Glutamatergic neuron (in vitro differentiated cells): ENCODE data around the gene RNF13. TPM values are rescaled to one million over a fixed set of nuclear protein-coding genes. Genes with fewer than 3 reads are reported as not detected.

ENCODE experiments used
- DNase-seq: peaks from one replicate; pipeline ENCODE4 v3.0.0; 2022
- H3K27ac Mint-ChIP-seq: one replicate; pipeline ENCODE4 v1.8.0; 2020; ENCODE audit warnings: mild to moderate bottlenecking, mixed read lengths, inconsistent platforms; ENCODE audit not compliant: unreplicated experiment
- H3K27me3 Mint-ChIP-seq: one replicate; pipeline ENCODE4 v1.8.0; 2020; ENCODE audit warnings: mild to moderate bottlenecking, moderate library complexity, mixed read lengths, inconsistent platforms; ENCODE audit not compliant: unreplicated experiment
- H3K36me3 Mint-ChIP-seq: one replicate; pipeline ENCODE4 v1.8.0; 2020; ENCODE audit warnings: mild to moderate bottlenecking, mixed read lengths, inconsistent platforms; ENCODE audit not compliant: unreplicated experiment
- H3K4me1 Mint-ChIP-seq: one replicate; pipeline ENCODE4 v1.8.0; 2020; ENCODE audit warnings: mild to moderate bottlenecking, low read depth, mixed read lengths, inconsistent platforms; ENCODE audit not compliant: unreplicated experiment
- H3K4me3 Mint-ChIP-seq: one replicate; pipeline ENCODE4 v1.8.0; 2020; ENCODE audit warnings: mild to moderate bottlenecking, mixed read lengths, inconsistent platforms; ENCODE audit not compliant: unreplicated experiment
- H3K9me3 Mint-ChIP-seq: one replicate; pipeline ENCODE4 v1.8.0; 2020; ENCODE audit warnings: mild to moderate bottlenecking, moderate library complexity, mixed read lengths, inconsistent platforms; ENCODE audit not compliant: unreplicated experiment
- CTCF ChIP-seq: fragments of 200-600 bp; sonication (generic); IDR thresholded peaks from one replicate; pipeline ENCODE4 v1.5.0; 2021; ENCODE audit not compliant: partially characterized antibody, unreplicated experiment
- long read RNA-seq: library from polyadenylated mRNA; unstranded; transcript quantifications from one replicate; pipeline ENCODE4 v2.0.0, GENCODE V29; 2020; ENCODE audit not compliant: unreplicated experiment
- total RNA-seq: library from RNA; stranded (reverse); fragmentation: NEBNext Ultra II Directional; extraction: Animal tissue kit (Norgen Biotek cat#: 25700); gene quantifications from one replicate; pipeline ENCODE4 v1.2.1, GENCODE V29; 2021; ENCODE audit not compliant: unreplicated experiment

The RNF13 gene, protein sequence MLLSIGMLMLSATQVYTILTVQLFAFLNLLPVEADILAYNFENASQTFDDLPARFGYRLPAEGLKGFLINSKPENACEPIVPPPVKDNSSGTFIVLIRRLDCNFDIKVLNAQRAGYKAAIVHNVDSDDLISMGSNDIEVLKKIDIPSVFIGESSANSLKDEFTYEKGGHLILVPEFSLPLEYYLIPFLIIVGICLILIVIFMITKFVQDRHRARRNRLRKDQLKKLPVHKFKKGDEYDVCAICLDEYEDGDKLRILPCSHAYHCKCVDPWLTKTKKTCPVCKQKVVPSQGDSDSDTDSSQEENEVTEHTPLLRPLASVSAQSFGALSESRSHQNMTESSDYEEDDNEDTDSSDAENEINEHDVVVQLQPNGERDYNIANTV
- 29.0 TPM for total RNA-seq
- long read RNA-seq, transcript RNF13-203 (10 exons, 2,843 nt) = major isoform, 12 of 16 reads
- long read RNA-seq, partial matches to known transcripts = 1 of 16 reads
- long read RNA-seq, other reads (novel, unspliced or antisense) = 2 of 16 reads

- Mint-ChIP-seq H3K36me3 (no peaks in the 10 kb centered on the region), H3K9me3 (peaks cover 4% of the 10 kb centered on the region), H3K4me1 (peaks cover 16% of the 10 kb centered on the region), H3K27ac (peak within 1 kb of the TSS; percentile 93), H3K27me3 (no peaks in the 10 kb centered on the region), H3K4me3 (peak within 1 kb of the TSS; percentile 98)
- peak; percentile 95 for DNase-seq
- TF ChIP-seq CTCF = no peak
Measured at GRCh38 chr3:149812606-149813366, at the start of gene RNF13. TSS of gene RNF13 (plus strand) at chr3:149813215. CDS start at chr3:149846027, 32,812 bp downstream.

DNA sequence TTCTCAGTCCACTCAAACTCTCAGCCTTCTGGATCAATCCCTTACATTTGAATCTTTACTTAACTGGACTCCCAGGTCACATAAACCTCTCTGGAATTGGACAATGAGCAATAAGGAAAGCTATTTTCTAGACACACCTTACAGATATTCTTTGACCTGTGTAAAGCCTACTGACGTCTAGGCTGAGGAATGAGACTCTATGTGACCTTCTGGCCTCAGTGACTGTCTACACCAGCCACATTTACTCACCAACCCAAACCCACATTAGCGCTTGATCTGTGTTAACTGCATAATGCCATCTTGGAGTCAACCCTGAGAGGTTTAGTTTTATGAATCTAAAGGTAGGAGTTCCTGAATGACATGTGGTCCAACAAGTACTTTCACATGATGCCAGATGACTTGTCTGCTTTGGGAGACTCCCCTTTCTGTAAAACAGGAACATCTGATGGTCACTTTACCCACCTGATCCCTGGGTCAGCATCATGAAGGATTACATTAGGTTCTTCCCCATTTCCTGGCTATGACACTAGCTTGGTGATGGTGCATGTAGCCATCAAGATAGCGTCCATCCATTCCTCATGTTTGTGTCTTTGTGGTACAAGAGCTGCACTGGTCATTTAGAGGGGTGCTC lies 49.3 kb upstream of the RNF13 start:
- DNase-seq = no peak
- Mint-ChIP-seq H3K27me3 (no peaks in the 10 kb centered on the region), H3K36me3 (no peaks in the 10 kb centered on the region), H3K9me3 (no peaks in the 10 kb centered on the region), H3K27ac (no peak overlapping the region), H3K4me3 (no peak overlapping the region), H3K4me1 (no peaks in the 10 kb centered on the region)
- no peak for TF ChIP-seq CTCF

GRCh38 chr3:149764302-149764701 lies 48.7 kb upstream of the RNF13 start:
- Mint-ChIP-seq H3K9me3 (no peaks in the 10 kb centered on the region), H3K4me3 (no peak overlapping the region), H3K36me3 (no peaks in the 10 kb centered on the region)

DNA sequence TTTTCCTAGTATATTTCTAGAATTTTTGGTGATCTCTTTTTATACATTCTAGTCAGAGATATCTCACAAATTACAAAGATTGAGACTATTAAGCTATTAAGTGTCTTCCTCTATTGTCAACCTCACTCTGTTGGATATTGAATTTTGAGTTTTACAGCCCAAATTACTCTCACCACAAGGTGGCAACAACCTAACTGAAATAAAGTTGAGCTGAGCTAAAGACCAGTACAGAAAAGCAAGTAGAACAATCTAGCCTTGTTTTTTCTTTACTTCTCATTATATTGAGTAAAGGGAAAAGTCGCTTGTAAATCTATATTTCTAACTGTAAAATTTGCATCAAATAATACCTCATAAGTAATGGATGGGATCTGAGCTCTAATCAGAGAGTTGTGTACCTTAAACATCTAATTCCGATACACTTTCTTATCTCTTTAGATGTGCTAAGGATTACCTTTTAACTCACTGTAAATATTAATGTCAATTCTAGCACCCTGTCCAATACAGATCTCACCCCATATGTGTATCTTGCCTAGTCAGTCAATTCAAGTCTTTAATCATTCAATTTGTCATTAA lies 47.2 kb upstream of the RNF13 start:
- Mint-ChIP-seq H3K4me1 (no peaks in the 10 kb centered on the region), H3K27ac (no peak overlapping the region), H3K27me3 (no peaks in the 10 kb centered on the region), H3K4me3 (no peak overlapping the region), H3K36me3 (no peaks in the 10 kb centered on the region), H3K9me3 (no peaks in the 10 kb centered on the region)
- DNase-seq = no peak
- TF ChIP-seq CTCF = peak; percentile 20

More at GRCh38 chr3:149764302-149764701, 48.7 kb upstream of the RNF13 start:
- no peaks in the 10 kb centered on the region for H3K4me1 Mint-ChIP-seq
- TF ChIP-seq CTCF = no peak
- H3K27me3 Mint-ChIP-seq = no peaks in the 10 kb centered on the region
- no peak for DNase-seq
- H3K27ac Mint-ChIP-seq = no peak overlapping the region
